Measurements from ENCODE around the gene KCNK13.
"Not testable (repeated sequence)": the region's sequence is repeated elsewhere in the genome, so short reads cannot be mapped to it uniquely, and the experiment has no call there.

Gene KCNK13

DNA sequence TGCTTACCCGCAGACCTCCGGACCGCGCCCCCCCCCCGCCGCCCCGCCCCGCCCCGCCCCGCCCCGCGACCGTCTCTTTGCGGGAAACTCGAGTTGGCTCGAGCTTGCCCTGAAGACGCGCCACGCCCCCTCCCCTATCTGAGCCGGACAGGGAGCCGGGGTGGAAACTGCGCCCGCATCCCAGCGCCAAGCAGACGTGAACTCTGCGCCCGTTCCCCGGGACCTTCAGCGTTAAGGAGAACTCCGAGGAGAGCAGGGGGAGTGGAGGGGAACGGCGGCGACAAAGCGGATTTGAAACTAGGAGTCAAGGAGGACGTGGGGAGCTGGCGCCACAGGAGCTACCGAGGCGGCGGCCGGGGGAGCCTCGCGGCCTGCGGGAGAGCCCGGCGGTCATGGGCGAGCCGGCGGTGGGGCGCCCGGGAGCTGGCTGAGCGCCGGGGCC, at the start of gene KCNK13:
Gene KCNK13 (plus strand): TSS at position 310 of the 442 bp plus-strand sequence. CDS start 212 bp downstream, outside the sequence.
- Mint-ChIP-seq H3K4me3 (peak within 1 kb of the TSS; percentile 81), H3K27ac (no peak within 1 kb of the TSS)
- DNase-seq (ENCODE audit: low spot score), result no peak

GRCh38 chr14:90017371-90017770, 44.4 kb upstream of the KCNK13 start:
- no peaks in the 10 kb centered on the region for H3K27me3 Mint-ChIP-seq (ENCODE audit: low read depth)
- peaks cover 16% of the 10 kb centered on the region for H3K4me1 Mint-ChIP-seq (ENCODE audit: low read depth)
- no peak overlapping the region for H3K4me3 Mint-ChIP-seq
- peaks cover 60% of the 10 kb centered on the region for H3K36me3 Mint-ChIP-seq (ENCODE audit: low read depth)
- peak overlapping the region; percentile 47 for H3K27ac Mint-ChIP-seq
- no peak for DNase-seq (ENCODE audit: low spot score)
- H3K9me3 Mint-ChIP-seq, result peaks cover 3% of the 10 kb centered on the region

More for the DNA sequence above, at the start of gene KCNK13:
- H3K27me3 Mint-ChIP-seq (ENCODE audit: low read depth), result peaks cover 66% of the 10 kb centered on the region
- peaks cover 18% of the 10 kb centered on the region for H3K4me1 Mint-ChIP-seq (ENCODE audit: low read depth)
- no peaks in the 10 kb centered on the region for H3K36me3 Mint-ChIP-seq (ENCODE audit: low read depth)
- no peaks in the 10 kb centered on the region for H3K9me3 Mint-ChIP-seq

GRCh38 chr14:90019824-90020523, 41.8 kb upstream of the KCNK13 start:
- Mint-ChIP-seq H3K9me3 (no peaks in the 10 kb centered on the region), H3K36me3 (ENCODE audit: low read depth) (peaks cover 59% of the 10 kb centered on the region)

GRCh38 chr14:90023176-90023896, 38.5 kb upstream of the KCNK13 start:
- H3K36me3 Mint-ChIP-seq (ENCODE audit: low read depth), result peaks cover 58% of the 10 kb centered on the region
- DNase-seq (ENCODE audit: low spot score), result no peak

More at GRCh38 chr14:90019824-90020523, 41.8 kb upstream of the KCNK13 start:
- no peak for DNase-seq (ENCODE audit: low spot score)
- Mint-ChIP-seq H3K4me3 (no peak overlapping the region), H3K27me3 (ENCODE audit: low read depth) (no peaks in the 10 kb centered on the region), H3K4me1 (ENCODE audit: low read depth) (peaks cover 16% of the 10 kb centered on the region), H3K27ac (no peak overlapping the region)

DNA sequence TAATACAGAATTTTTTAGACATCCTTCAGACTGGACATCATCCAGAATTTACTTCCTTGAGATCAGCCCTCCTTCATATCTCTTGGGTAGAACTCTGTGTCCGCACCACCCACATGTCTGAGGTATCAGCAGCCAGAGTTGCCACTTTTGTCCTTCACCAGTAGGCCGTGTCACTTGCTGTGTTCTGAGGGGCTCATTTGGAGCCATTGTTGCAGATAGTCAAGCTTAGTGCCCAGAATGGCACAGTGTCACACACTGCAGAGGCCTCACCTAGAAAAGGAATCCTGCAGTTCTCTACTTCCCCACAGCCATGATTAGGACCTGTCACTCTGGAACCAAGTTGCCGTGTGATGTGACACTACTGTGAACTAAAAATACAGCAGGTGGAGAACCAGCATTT, 36.9 kb upstream of the KCNK13 start:
- Mint-ChIP-seq H3K27ac (no peak overlapping the region), H3K36me3 (ENCODE audit: low read depth) (peaks cover 52% of the 10 kb centered on the region), H3K27me3 (ENCODE audit: low read depth) (no peaks in the 10 kb centered on the region)

More at GRCh38 chr14:90023176-90023896, 38.5 kb upstream of the KCNK13 start:
- Mint-ChIP-seq H3K9me3 (no peaks in the 10 kb centered on the region), H3K4me1 (ENCODE audit: low read depth) (peaks cover 6% of the 10 kb centered on the region), H3K4me3 (no peak overlapping the region), H3K27ac (no peak overlapping the region), H3K27me3 (ENCODE audit: low read depth) (no peaks in the 10 kb centered on the region)

GRCh38 chr14:90026608-90027007, 35.2 kb upstream of the KCNK13 start:
- H3K4me1 Mint-ChIP-seq (ENCODE audit: low read depth); H3K27me3 Mint-ChIP-seq (ENCODE audit: low read depth); H3K9me3 Mint-ChIP-seq; H3K4me3 Mint-ChIP-seq; DNase-seq (ENCODE audit: low spot score); H3K27ac Mint-ChIP-seq: not testable (repeated sequence)
- peaks cover 48% of the 10 kb centered on the region for H3K36me3 Mint-ChIP-seq (ENCODE audit: low read depth)

More for the DNA sequence above, 36.9 kb upstream of the KCNK13 start:
- Mint-ChIP-seq H3K4me1 (ENCODE audit: low read depth) (no peaks in the 10 kb centered on the region), H3K9me3 (no peaks in the 10 kb centered on the region), H3K4me3 (no peak overlapping the region)
- no peak for DNase-seq (ENCODE audit: low spot score)

DNA sequence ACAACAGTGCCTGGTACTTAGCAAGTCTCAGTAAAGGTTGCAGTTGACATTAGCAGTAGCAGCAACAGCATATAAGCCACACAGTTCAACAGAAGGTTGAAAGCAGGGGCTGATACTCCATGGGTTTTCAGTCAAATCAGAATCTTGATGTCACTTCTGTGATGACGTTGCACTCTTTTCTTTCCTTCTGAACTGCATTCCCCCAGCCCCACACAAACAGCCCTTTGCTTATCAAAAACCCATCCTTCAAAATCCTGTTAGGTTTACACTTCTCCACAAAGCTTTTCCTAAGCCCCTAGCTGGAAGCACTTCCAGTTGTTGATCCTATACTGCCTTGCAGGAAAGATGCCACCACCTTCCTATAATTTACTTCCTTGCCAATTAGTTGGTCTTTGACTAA, 34.0 kb upstream of the KCNK13 start:
- no peak overlapping the region for H3K27ac Mint-ChIP-seq
- no peaks in the 10 kb centered on the region for H3K27me3 Mint-ChIP-seq (ENCODE audit: low read depth)
- H3K36me3 Mint-ChIP-seq (ENCODE audit: low read depth), result peaks cover 48% of the 10 kb centered on the region

GRCh38 chr14:90034156-90034555, 27.6 kb upstream of the KCNK13 start:
- no peaks in the 10 kb centered on the region for H3K9me3 Mint-ChIP-seq
- peaks cover 2% of the 10 kb centered on the region for H3K4me1 Mint-ChIP-seq (ENCODE audit: low read depth)
- no peaks in the 10 kb centered on the region for H3K27me3 Mint-ChIP-seq (ENCODE audit: low read depth)
- H3K4me3 Mint-ChIP-seq, result no peak overlapping the region
- peaks cover 56% of the 10 kb centered on the region for H3K36me3 Mint-ChIP-seq (ENCODE audit: low read depth)
- no peak for DNase-seq (ENCODE audit: low spot score)
- H3K27ac Mint-ChIP-seq, result no peak overlapping the region

More for the DNA sequence above, 34.0 kb upstream of the KCNK13 start:
- Mint-ChIP-seq H3K4me3 (no peak overlapping the region), H3K4me1 (ENCODE audit: low read depth) (peaks cover 2% of the 10 kb centered on the region), H3K9me3 (no peaks in the 10 kb centered on the region)
- DNase-seq (ENCODE audit: low spot score), result no peak

DNA sequence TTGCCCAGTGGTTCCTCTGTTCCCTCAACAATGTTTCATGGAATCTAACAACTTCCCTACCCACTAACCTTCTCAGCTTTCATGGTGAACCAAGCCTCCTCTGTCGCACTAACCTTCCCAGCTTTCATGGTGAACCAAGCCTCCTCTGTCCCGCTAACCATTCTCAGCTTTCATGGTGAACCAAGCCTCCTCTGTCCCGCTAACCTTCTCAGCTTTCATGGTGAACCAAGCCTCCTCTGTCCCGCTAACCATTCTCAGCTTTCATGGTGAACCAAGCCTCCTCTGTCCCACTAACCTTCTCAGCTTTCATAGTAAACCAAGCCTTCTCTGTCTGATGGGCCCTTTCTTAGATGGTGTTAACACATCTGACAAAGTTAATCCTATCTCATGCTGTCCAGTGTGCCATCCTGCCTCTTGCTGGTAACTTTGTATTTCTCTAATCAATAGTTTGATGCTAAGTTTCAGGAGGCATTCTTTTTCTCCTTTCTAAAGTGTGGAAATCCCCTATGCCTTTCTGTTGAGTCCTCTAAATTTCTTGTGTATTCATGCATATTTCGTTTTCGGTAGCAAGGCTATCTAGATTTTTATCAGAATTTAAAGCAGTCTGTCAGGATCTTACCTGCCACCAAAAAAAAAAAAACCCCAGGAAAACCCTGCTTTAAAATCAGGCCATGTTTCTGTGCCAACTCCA, 26.8 kb upstream of the KCNK13 start:
- no peak for DNase-seq (ENCODE audit: low spot score)
- Mint-ChIP-seq H3K9me3 (no peaks in the 10 kb centered on the region), H3K4me3 (no peak overlapping the region), H3K27me3 (ENCODE audit: low read depth) (no peaks in the 10 kb centered on the region), H3K4me1 (ENCODE audit: low read depth) (peaks cover 2% of the 10 kb centered on the region), H3K27ac (peak overlapping the region; percentile 24), H3K36me3 (ENCODE audit: low read depth) (peaks cover 59% of the 10 kb centered on the region)

DNA sequence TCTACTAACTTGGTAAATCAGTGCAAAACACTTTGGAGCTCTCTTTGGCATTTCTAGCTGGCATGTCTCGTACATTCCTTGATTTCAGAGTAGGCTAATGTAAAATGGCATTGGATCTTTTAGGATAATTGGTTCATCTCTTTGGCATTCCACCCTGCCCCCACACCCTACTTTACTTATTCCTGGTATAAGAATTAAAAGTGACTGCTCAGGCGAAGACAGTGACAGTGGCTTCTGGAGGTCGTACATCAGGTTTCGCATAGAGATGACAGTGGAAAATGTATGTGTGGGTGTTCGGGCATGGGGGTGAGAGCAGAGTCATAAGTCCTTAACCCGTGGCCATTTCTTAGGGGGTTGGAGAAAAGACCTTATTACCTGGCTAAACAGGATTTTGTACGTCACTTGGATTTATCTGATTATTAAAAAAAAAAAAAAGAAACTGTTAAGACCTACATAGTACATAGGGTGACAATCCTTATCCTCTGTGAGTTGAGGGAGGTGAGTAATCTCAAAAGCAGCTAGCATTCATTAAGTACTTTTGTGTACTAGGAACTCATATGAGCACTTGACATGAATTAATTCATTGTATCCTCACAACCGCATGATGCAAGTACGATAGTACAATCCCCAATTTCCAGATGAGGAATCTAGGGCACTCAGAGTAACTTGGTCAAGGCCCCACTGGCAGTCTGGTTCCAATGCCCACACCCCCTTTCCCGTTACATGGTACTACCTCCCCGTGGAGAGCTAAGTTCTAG, 22.4 kb upstream of the KCNK13 start:
- Mint-ChIP-seq H3K36me3 (ENCODE audit: low read depth) (peaks cover 44% of the 10 kb centered on the region), H3K27me3 (ENCODE audit: low read depth) (no peaks in the 10 kb centered on the region), H3K4me3 (no peak overlapping the region), H3K27ac (no peak overlapping the region), H3K4me1 (ENCODE audit: low read depth) (no peaks in the 10 kb centered on the region), H3K9me3 (no peaks in the 10 kb centered on the region)
- DNase-seq (ENCODE audit: low spot score), result no peak

- H3K27ac Mint-ChIP-seq, result no peak overlapping the region
- peaks cover 36% of the 10 kb centered on the region for H3K36me3 Mint-ChIP-seq (ENCODE audit: low read depth)
- DNase-seq (ENCODE audit: low spot score), result no peak
- H3K9me3 Mint-ChIP-seq, result no peaks in the 10 kb centered on the region
- H3K4me3 Mint-ChIP-seq, result no peak overlapping the region
- no peaks in the 10 kb centered on the region for H3K4me1 Mint-ChIP-seq (ENCODE audit: low read depth)
- H3K27me3 Mint-ChIP-seq (ENCODE audit: low read depth), result no peaks in the 10 kb centered on the region
These were observed 21.4 kb upstream of the KCNK13 start for GRCh38 chr14:90040411-90040810.

- peaks cover 22% of the 10 kb centered on the region for H3K36me3 Mint-ChIP-seq (ENCODE audit: low read depth)
- no peaks in the 10 kb centered on the region for H3K4me1 Mint-ChIP-seq (ENCODE audit: low read depth)
- no peak overlapping the region for H3K27ac Mint-ChIP-seq
- no peaks in the 10 kb centered on the region for H3K9me3 Mint-ChIP-seq
- H3K27me3 Mint-ChIP-seq (ENCODE audit: low read depth), result no peaks in the 10 kb centered on the region
- no peak for DNase-seq (ENCODE audit: low spot score)
- H3K4me3 Mint-ChIP-seq, result no peak overlapping the region
These were observed 19.1 kb upstream of the KCNK13 start for GRCh38 chr14:90042496-90043252.

GRCh38 chr14:90045616-90046015, 16.2 kb upstream of the KCNK13 start:
- Mint-ChIP-seq H3K4me3 (no peak overlapping the region), H3K27me3 (ENCODE audit: low read depth) (no peaks in the 10 kb centered on the region)
- DNase-seq (ENCODE audit: low spot score), result no peak

More at GRCh38 chr14:90045616-90046015, 16.2 kb upstream of the KCNK13 start:
- H3K4me1 Mint-ChIP-seq (ENCODE audit: low read depth), result no peaks in the 10 kb centered on the region
- peaks cover 12% of the 10 kb centered on the region for H3K36me3 Mint-ChIP-seq (ENCODE audit: low read depth)
- H3K9me3 Mint-ChIP-seq, result no peaks in the 10 kb centered on the region
- H3K27ac Mint-ChIP-seq, result no peak overlapping the region

All from T-helper 2 cell treated with Interferon-gamma antibody and Interleukin-4, amounts not matched to agents 5 μg/mL and 100 μg/mL, for 36 hours (primary cell).